GM19351 (cell line): ENCODE results near the gene ZNF665.
"Not testable (repeated sequence)": the region's sequence is repeated elsewhere in the genome, so short reads cannot be mapped to it uniquely, and the experiment has no call there.

ENCODE experiments used
- ATAC-seq: cut with Tn5 transposase; IDR thresholded peaks from one replicate; pipeline ENCODE4 v1.9.1; 2021; ENCODE audit warnings: mild to moderate bottlenecking, moderate library complexity; ENCODE audit not compliant: unreplicated experiment

ZNF665 gene

GRCh38 chr19:53192771-53193534 is at the start of gene ZNF665:
ZNF665 (minus strand) TSS chr19:53193358; CDS start chr19:53182898, 10,460 bp downstream.
- ATAC-seq: no peak

- no peak for ATAC-seq
Measured at GRCh38 chr19:53237114-53237777, 44.1 kb upstream of the ZNF665 start.

GRCh38 chr19:53224606-53225005 is 31.4 kb upstream of the ZNF665 start:
- no peak for ATAC-seq

- not testable (repeated sequence) for ATAC-seq
Measured at GRCh38 chr19:53222716-53223115, 29.6 kb upstream of the ZNF665 start.

- ATAC-seq: no peak
Measured at GRCh38 chr19:53212703-53213320, 19.7 kb upstream of the ZNF665 start.

GRCh38 chr19:53211554-53211953 is 18.4 kb upstream of the ZNF665 start:
- ATAC-seq: not testable (repeated sequence)

- peak; percentile 62 for ATAC-seq
Measured at GRCh38 chr19:53196777-53197396, 3.7 kb upstream of the ZNF665 start.

GRCh38 chr19:53195265-53195903 is 2.2 kb upstream of the ZNF665 start:
- ATAC-seq: no peak

- no peak for ATAC-seq
Measured at GRCh38 chr19:53193535-53194222, 521 bp upstream of the ZNF665 start.

GRCh38 chr19:53190253-53190652 is 2.9 kb downstream of the ZNF665 start:
- ATAC-seq: no peak

GRCh38 chr19:53189691-53190198 is 3.4 kb downstream of the ZNF665 start:
- not testable (repeated sequence) for ATAC-seq

- ATAC-seq: not testable (repeated sequence)
Measured at GRCh38 chr19:53185155-53185882, 7.8 kb downstream of the ZNF665 start.

GRCh38 chr19:53183146-53183764 is 9.9 kb downstream of the ZNF665 start:
- no peak for ATAC-seq

- ATAC-seq: no peak
Measured at GRCh38 chr19:53182202-53182601, 11.0 kb downstream of the ZNF665 start.

GRCh38 chr19:53177986-53178385 is 15.2 kb downstream of the ZNF665 start:
- no peak for ATAC-seq

GRCh38 chr19:53172889-53173288 is 20.3 kb downstream of the ZNF665 start:
- no peak for ATAC-seq

- ATAC-seq: no peak
Measured at GRCh38 chr19:53165691-53166091, 27.5 kb downstream of the ZNF665 start.

GRCh38 chr19:53161123-53161522 is 32.0 kb downstream of the ZNF665 start:
- ATAC-seq: no peak

GRCh38 chr19:53160350-53160749 is 32.8 kb downstream of the ZNF665 start:
- no peak for ATAC-seq
